HG02885 (cell line): Measurements from ENCODE around the gene RSPO3.
"Not testable (repeated sequence)": the region's sequence is repeated elsewhere in the genome, so short reads cannot be mapped to it uniquely, and the experiment has no call there.

Experiments used
- ATAC-seq: cut with Tn5 transposase; IDR thresholded peaks from one replicate; pipeline ENCODE4 v1.9.1; 2021; ENCODE audit warnings: mild to moderate bottlenecking; ENCODE audit not compliant: unreplicated experiment, poor library complexity

RSPO3 gene, protein sequence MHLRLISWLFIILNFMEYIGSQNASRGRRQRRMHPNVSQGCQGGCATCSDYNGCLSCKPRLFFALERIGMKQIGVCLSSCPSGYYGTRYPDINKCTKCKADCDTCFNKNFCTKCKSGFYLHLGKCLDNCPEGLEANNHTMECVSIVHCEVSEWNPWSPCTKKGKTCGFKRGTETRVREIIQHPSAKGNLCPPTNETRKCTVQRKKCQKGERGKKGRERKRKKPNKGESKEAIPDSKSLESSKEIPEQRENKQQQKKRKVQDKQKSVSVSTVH

DNA sequence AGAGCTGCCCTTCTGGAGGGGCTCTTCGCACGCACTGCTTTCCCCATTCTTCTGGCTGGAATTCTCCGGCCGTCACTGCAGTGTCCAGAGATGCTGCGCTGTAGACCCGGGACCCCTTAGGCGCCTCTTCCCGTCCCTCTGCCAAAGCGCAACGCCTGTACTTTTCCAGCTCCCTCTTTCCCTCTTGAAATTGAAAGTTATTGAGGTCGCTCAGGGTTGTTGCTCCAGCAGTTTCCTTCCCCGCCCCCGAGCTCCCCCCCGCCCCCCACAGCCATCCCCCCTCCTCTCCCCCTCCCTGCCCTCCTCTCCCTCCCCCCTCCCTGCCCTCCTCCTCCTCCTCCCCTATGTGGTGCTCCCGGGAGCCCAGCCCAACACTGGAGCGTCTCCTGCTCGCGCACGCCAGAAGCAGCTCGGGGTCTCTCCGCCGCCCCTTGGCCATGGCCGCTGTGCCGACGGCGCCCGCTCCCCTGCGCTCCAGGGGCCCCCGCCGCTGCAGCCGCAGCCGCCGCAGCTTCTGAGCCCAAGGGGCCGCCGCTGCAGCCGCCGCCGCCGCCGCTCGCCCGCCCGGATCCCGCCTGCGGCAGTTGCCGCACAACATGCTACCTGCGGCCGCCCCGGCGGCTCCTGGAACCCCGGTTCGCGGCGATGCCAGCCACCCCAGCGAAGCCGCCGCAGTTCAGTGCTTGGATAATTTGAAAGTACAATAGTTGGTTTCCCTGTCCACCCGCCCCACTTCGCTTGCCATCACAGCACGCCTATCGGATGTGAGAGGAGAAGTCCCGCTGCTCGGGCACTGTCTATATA is at the start of gene RSPO3:
Gene RSPO3 (plus strand): TSS at position 374 of the 804 bp plus-strand sequence. CDS start 522 bp downstream, outside the sequence.
- peak; percentile 17 for ATAC-seq

DNA sequence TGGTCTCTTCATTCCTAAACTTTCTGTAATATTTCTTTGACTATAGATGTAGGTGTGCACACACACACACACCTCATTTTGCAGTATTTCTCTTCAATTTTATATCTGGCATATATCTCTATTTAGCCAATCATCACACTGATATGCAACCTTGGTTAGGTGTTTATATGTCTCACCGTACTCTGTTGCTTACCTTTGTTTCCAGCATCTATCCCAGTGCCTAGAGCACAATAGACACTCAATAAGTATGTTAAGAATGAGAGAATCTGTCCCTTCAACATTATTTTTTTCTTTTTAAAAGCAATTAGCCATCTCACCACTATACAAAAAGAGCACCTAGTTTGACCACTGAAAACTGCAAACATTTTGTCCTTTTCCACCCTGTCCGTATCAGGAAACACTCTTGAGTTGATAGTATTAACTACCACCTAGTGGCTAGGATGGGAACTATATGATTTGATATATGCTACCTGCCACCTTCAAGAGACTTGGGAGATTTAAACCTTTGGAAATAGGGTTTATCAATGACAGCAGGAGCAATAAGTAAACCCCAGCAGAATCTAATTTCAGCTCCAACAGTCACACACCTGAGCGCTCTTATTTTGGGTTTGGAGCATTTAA is 48.7 kb upstream of the RSPO3 start:
- peak; percentile 83 for ATAC-seq

DNA sequence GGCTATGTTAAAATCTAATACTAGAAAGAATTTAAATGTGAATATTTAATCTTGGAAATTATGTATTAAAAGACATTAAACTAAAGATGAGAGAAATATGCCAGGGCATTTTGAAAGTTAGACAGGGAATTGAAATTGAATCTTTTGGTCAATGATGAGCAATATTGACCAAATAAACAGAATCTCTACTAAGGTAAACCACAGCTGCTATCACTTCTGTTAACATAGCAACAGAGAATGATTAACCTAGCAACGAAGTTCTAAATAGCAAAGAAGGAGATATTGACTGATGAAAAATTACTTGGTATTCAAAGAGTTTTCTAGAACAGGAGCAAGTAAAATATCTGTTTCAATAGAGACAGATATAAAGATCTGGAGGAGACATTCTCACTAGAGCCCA is 45.2 kb upstream of the RSPO3 start:
- ATAC-seq, result peak; percentile 56

DNA sequence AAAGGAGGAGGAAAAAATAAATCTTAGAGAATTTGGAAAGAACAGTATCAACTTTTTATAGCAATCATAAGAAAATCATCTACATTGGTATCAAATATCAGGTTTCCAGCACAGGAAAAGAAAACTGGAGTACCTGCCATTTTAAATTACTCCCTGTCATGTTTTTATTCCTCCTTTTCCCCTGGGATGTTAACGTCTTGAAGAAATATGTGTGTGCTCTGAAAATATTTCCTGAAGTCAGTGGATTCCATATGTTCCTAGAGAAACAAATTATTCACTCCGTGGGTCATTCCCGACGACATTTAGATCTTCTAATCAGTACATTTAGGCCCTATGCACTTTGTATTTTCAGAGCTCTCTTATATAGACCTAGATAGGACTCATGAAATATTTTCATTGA is 42.0 kb upstream of the RSPO3 start:
- no peak for ATAC-seq

DNA sequence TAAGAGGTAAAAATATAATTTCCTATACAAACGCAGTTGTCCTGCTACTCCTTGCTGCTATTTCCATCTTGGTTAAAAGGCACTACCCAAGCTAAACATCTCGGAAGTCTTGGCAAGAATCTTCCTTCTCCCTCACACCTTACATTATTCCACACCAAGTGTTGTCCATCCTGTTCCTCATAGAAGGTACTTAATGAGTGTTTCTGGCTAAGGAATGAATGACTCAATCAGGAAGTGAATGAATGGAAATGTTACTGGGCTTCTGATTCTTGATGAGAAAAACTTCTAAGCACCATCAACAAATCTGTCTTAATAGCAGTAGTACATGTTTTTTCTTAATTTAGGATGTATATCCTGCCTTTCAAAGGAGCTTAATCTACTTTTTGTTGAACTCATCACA is 40.6 kb upstream of the RSPO3 start:
- ATAC-seq, result no peak

DNA sequence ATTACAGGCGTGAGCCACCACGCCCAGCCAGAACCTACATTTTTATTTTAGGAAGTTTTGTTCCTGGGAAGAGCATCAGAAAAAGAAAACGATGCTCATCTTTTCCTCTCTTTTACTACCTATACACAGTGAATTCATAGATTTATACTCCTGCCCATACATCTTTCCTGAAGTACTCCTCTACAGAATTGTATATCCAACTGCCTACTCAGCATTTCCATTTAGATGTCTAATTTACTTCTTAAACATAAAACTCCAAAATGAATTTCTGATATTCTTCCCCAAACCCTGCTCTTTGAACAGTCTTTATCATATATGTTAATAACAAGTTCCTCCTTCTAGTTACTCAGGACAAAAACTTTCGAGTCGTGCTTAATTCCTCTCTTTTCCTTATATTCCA is 39.8 kb upstream of the RSPO3 start:
- no peak for ATAC-seq

DNA sequence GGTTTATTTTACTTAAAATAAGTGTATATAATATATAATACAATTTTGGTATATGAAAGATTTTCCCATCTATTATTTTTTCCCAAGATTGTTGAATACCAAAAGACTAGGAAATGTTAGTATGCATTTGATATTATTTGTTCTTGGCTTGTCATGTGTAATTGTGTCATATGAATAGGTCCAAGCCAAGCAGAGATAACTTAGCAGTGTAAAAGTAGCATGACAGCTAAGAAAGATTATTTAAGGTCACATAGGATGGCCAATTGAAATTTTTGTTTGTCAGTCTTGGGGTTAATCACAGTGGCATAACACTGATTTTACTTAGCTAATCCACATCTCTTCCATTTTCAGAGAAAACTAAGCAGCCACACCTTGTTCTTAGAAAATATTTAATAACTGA is 38.8 kb upstream of the RSPO3 start:
- no peak for ATAC-seq

DNA sequence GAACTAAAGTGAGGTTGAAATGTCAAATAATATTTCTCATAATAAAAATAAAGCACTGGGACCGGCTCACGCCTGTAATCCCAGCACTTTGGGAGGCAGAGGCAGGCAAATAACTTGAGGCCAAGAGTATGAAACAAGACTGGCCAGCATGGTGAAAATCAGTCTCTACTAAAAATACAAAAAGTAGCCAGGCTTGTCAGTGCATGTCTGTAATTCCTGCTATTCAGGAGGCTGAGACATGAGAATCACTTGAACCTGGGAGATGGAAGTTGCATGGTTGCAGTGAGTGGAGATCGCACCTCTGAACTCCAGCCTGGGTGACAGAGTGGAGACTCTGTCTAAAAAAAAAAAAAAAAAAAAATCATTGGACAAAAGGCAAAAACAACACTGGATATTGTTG is 38.4 kb upstream of the RSPO3 start:
- no peak for ATAC-seq

DNA sequence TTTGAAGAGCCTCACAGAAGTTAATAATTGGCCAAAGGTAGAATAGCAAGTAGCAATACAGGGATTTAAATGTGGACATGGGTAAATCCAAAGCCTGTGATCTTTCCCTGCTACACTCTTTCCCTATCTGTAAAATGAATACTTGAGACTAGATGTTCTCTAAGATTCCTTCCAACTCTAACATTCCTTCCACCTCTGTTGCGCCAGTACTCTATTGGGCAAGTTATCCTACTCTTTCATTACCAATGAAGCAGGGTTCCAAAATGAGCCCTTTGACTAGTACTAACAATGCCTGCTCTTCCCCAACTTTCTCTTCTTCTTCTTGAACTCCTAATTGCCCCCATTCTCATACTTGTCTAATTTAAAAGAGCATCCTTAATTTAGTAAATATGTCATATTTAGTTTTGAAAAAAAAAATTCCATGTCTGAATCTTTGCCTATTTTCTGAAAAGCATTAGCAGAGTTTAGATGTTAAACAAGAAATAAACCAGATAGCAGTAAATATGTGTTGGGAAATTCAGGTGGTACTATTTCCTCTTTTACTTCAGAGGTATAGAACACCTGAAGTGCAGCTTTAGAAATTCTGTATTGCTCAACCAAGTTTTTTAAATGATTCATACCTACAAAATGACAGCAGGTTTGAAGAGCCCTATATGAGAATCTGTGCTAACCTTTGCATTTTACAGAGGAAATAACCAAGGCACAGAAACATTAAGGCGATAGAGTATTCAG is 35.1 kb upstream of the RSPO3 start:
- no peak for ATAC-seq

DNA sequence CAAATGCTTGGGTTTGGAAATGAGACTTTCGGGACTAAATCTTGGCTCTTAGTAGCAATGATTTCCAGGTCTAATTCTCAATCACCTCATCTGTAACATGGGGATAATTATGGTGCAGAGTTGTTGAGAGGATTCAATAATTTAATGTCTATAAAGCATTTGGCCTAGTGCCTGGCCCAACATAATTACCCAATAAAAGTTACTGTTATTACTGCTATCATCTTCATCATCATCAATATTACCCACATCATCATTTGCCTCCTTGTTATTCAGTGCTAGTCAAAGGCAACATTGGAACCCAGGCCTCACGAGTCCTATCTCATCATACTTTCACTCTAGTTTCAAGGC is 34.5 kb upstream of the RSPO3 start:
- no peak for ATAC-seq

DNA sequence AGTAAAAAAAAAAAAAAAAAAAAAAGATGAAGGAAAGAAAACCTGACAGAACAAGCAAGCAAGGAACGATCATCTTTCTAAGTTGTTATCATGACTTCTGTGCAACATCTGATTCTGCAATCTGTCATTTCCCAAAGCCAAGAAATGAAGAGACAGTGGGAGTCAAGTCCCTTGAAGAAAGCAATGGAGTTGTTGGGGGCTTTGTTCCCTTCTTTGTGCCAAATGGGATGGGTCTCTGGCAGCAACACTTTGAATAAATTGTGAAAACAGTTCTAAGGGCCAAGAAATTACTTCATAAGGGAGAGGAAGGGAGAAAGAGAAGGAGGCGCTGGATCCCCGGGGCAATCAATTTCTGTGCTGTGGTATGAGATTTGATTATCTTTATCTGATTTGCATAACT is 33.3 kb upstream of the RSPO3 start:
- ATAC-seq, result no peak

DNA sequence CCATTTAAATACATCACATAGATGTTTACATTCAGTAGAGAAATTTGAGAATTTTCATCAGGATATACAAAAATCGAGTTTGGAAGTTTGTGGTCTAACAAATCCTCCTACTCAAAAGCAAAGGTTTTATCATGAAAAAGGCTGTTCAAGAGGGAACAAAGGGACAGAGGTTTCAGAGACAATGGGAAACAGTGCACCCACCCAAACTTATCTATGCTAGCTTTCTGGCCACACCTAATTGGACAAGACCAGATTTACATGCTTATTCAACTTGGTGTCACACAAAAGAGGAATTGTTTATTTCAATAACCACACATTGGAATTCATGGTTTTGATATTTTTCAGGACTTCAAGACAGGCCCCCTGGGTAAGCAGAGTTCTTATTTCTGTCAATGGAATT is 28.4 kb upstream of the RSPO3 start:
- no peak for ATAC-seq

DNA sequence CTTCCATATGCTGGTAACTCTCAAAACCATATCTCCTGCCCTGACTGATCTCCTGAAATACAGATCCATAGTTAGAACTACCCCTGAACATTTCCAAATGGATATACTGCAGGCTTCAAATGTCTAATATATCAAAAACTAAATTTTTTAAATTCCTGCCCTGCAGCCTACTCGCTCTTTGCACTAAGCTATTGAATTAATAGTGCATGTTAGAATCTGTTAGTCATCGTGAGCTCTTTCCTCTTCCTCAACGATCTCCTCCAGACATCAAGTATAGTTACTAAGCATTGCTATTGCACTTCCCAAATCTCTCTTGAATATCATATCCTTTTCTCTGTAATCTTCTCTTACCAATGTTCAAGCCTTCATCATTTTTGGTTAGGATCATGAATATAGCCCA is 26.0 kb upstream of the RSPO3 start:
- no peak for ATAC-seq

DNA sequence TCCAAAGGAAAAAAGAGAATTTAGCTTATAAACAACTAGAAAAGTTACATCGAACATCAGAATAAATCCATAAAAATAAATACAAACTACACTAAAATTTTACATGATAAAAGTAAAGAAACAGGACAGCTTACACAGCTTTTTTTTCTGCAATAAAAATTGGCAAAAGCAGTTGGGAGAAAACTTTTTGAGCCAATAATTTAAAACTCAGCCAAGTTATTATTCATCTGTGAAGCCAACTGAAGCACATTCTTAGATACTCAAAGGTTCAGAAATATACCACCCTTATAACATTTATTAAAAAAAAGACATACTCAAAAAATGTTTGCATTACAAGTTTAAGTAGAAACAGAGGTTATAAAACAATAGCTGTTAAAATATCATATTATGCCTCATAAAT is 23.7 kb upstream of the RSPO3 start:
- ATAC-seq, result no peak

DNA sequence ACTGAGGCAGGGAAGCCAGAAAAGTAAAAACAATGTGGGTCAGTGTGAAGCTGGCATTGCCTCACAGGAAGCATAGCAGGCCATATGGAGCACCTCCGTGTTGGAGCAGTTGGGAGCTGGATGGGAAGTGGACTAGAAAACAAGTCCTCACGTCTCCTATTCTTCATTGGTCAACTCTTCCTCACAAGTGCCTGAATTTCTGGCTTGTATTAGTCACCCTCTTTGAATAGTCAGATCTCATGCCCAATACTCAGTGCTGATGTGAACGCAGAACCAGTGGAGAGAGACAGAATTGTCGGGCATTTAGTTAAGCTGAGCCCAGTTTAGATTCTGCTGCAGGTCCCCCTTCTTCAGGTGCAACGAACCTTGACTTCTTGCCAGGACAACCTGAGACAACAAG is 22.3 kb upstream of the RSPO3 start:
- no peak for ATAC-seq

DNA sequence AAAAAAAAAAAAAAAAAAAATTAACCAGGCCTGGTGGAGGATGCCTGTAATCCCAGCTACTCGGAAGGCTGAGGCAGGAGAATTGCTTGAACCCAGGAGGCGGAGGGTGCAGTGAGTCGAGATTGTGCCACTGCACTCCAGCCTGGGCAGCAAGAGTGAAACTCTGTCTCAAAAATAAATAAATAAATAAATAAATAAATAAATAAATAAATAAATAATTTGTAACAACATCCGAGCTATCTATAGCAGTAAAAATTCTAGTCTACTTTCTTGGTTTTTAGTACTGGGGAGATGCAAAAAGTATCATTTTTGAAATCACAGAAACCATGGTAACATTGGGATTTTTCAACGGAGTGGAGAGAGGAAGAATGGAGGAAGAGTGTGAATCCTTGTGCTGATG is 21.0 kb upstream of the RSPO3 start:
- not testable (repeated sequence) for ATAC-seq

DNA sequence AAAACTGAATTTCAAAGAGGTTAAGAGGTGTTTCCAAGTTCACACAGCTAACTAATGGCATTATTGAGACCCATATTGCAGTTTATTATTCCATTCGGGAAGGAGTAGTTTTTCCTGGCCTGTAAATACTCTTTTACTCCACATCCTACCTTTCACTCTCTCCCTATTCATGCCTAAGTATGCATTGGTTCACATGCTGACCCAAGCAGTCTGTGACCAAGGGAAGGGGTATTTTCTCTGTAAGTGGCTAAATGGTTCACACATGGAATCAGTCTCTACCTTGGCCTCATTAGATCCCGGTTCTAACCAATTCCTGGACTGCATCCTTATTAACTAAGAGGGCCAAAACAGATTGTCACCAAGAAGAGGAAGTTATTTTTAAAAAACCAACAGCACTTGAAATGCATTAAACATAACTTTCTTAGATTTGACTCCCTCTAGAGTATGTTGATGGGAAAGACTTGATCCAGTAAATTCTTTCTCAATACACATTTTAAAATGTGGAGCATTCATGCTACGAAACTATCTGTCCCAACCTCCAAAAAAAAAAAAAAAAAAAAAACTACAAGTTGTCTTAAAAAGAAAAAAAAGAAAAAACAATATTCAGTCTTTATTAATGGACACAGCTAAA is 17.8 kb upstream of the RSPO3 start:
- no peak for ATAC-seq

DNA sequence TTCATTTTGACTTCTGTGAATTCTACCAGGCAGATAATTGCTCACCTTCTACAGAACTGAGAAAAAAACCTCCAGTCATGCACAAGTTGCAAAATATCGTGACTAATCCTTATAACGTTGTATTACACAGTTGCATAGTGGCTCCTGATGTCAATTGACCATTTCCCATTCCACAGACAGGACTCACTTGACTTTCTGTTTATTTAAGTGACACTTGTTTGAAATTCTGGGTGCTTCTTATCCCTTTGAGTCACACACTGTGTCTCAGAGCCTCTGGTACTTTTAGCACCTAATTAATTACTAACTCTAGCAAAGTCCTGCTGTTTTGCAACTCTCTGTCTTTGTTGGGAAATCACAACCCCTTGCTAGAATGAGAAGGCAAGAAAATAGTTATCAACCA is 16.2 kb upstream of the RSPO3 start:
- no peak for ATAC-seq

DNA sequence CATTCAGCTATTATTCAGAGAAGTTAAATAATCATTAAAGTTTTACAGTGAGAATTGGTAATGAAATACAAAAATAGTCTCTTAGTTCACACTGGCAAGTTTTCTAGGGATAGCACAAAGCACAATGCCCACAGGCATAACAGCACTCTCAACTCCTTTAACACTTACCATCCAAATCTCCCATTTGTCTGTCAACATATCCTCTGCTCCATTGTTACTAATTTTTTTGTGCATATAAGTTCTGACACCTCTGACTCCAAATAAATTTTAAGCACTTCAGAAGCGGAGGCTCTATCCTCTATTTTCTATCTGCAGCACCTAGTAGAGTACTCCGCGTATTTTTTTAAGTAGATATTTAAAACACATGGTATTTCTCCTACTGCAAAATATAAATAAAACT is 15.6 kb upstream of the RSPO3 start:
- no peak for ATAC-seq

DNA sequence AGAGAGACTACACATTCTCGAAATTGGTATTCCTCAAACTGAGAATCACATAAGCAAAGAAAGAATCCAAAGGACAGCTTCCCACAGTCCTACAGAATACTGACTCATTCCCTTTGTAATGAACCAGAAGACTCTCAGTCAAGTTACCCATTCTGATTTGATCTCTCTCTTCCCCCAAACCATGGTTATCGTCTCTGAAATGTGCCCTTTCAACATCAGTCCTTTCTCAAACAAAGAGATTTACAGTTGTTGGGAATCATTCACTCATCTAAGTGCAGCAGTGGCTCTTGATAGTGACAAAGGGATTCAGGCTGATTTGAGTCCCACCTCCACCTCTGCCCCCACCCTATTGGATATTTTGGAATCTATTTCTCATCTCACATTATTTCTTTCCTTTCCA is 15.0 kb upstream of the RSPO3 start:
- ATAC-seq, result no peak

DNA sequence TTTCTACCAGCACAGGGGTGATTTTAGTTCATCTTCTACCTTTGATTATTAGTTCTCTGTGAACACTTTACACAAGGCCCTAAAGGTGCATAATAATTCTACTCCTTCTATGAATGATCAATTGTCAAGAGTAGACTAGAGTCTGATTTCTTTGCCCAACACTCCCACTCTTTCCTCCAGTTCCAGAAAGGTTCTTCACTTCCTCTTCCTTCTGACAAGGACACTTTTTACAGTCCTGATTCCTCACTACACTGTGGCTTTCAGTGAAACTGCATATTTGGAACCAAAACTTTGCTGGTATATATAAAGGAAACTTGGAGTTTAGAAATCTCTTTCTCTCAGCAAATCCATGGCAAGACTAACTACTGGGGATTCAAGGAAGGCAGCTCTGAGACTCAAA is 10.6 kb upstream of the RSPO3 start:
- ATAC-seq, result peak; percentile 41
